SK-N-SH treated with all-trans-retinoic acid at 6 μM for 48 hours (cell line): Measurements from ENCODE around the gene FXR2.
"Not testable (repeated sequence)": the region's sequence is repeated elsewhere in the genome, so short reads cannot be mapped to it uniquely, and the experiment has no call there.

ENCODE experiments used
- ATAC-seq: fragments of 200-7000 bp; cut with Tn5 transposase; 3 replicates; pipeline ENCODE4 v1.9.1; 2020; ENCODE audit warnings: mild to moderate bottlenecking, moderate library complexity
- BACH2 ChIP-seq: fragments of 250-450 bp; sonication (Bioruptor Pico); IDR thresholded peaks from 2 replicates; pipeline ENCODE4 v1.9.0; 2021; ENCODE audit warnings: mild to moderate bottlenecking, borderline replicate concordance
- CREB5 ChIP-seq: fragments of 250-450 bp; sonication (Bioruptor Pico); IDR thresholded peaks from 2 replicates; pipeline ENCODE4 v1.5.1; 2020; ENCODE audit warnings: low read depth, mild to moderate bottlenecking, moderate library complexity
- CSDC2 ChIP-seq: fragments of 250-450 bp; sonication (Bioruptor Pico); IDR thresholded peaks from 2 replicates; pipeline ENCODE4 v1.5.0; 2020; ENCODE audit warnings: mild to moderate bottlenecking, moderate library complexity
- CSRNP3 ChIP-seq: fragments of 250-450 bp; sonication (Bioruptor Pico); IDR thresholded peaks from 2 replicates; pipeline ENCODE4 v1.5.1; 2021; ENCODE audit warnings: mild to moderate bottlenecking, moderate library complexity
- ESRRG ChIP-seq: fragments of 250-450 bp; sonication (Bioruptor Pico); IDR thresholded peaks from 2 replicates; pipeline ENCODE4 v1.6.1; 2021; ENCODE audit warnings: mild to moderate bottlenecking
- GLIS3 ChIP-seq: fragments of 250-450 bp; sonication (Bioruptor Pico); IDR thresholded peaks from 2 replicates; pipeline ENCODE4 v1.5.0; 2020; ENCODE audit warnings: mild to moderate bottlenecking, moderate library complexity
- ISL1 ChIP-seq: fragments of 250-450 bp; sonication (Bioruptor Pico); IDR thresholded peaks from 2 replicates; pipeline ENCODE4 v2.1.2; 2022; ENCODE audit warnings: mild to moderate bottlenecking, moderate library complexity
- OSR1 ChIP-seq: fragments of 250-450 bp; sonication (Bioruptor Pico); IDR thresholded peaks from 2 replicates; pipeline ENCODE4 v1.8.0; 2022; ENCODE audit warnings: moderate library complexity, mild to moderate bottlenecking, inconsistent platforms
- POU6F1 ChIP-seq: fragments of 250-450 bp; sonication (Bioruptor Pico); IDR thresholded peaks from 2 replicates; pipeline ENCODE4 v1.8.0; 2021; ENCODE audit warnings: low read depth, mild to moderate bottlenecking, moderate library complexity, borderline replicate concordance
- PPARA ChIP-seq: fragments of 250-450 bp; sonication (Bioruptor Pico); IDR thresholded peaks from 2 replicates; pipeline ENCODE4 v1.5.0; 2020; ENCODE audit warnings: mild to moderate bottlenecking, borderline replicate concordance
- RARB ChIP-seq: fragments of 250-450 bp; sonication (Bioruptor Pico); IDR thresholded peaks from 2 replicates; pipeline ENCODE4 v1.8.0; 2021; ENCODE audit warnings: mild to moderate bottlenecking, moderate library complexity
- SNAI2 ChIP-seq: fragments of 250-450 bp; sonication (Bioruptor Pico); IDR thresholded peaks from 2 replicates; pipeline ENCODE4 v1.5.0; 2020; ENCODE audit warnings: mild to moderate bottlenecking, moderate library complexity
- TCF4 ChIP-seq: fragments of 250-450 bp; sonication (Bioruptor Pico); IDR thresholded peaks from 2 replicates; pipeline ENCODE4 v1.8.0; 2021; ENCODE audit warnings: mild to moderate bottlenecking, moderate library complexity, borderline replicate concordance
- TOX ChIP-seq: fragments of 250-450 bp; sonication (Bioruptor Pico); IDR thresholded peaks from 2 replicates; pipeline ENCODE4 v1.8.0; 2021; ENCODE audit warnings: mild to moderate bottlenecking, moderate library complexity, borderline replicate concordance
- ZFP3 ChIP-seq: fragments of 250-450 bp; sonication (Bioruptor Pico); IDR thresholded peaks from 2 replicates; pipeline ENCODE4 v1.5.0; 2020; ENCODE audit warnings: mild to moderate bottlenecking, moderate library complexity
- ZFP30 ChIP-seq: fragments of 450-650 bp; formaldehyde crosslinking; IDR thresholded peaks from 2 replicates; pipeline ENCODE4 v1.5.0; 2022; ENCODE audit warnings: mild to moderate bottlenecking, moderate library complexity
- ZNF565 ChIP-seq: fragments of 450-650 bp; formaldehyde crosslinking; conservative IDR thresholded peaks from 2 replicates; pipeline ENCODE4 v1.5.0; 2020; ENCODE audit warnings: low read depth, mild to moderate bottlenecking, moderate library complexity
- ZNF70 ChIP-seq: fragments of 450-650 bp; formaldehyde crosslinking; IDR thresholded peaks from 2 replicates; pipeline ENCODE4 v1.5.0; 2020; ENCODE audit warnings: mild to moderate bottlenecking, moderate library complexity
- ZNF8 ChIP-seq: fragments of 450-650 bp; formaldehyde crosslinking; IDR thresholded peaks from 2 replicates; pipeline ENCODE4 v1.5.0; 2020; ENCODE audit warnings: mild to moderate bottlenecking, moderate library complexity
- TF ChIP-seq, protein P1 (sequence below): fragments of 250-450 bp; sonication (Bioruptor Pico); IDR thresholded peaks from 2 replicates; pipeline ENCODE4 v1.5.0; 2020; ENCODE audit warnings: mild to moderate bottlenecking, moderate library complexity
- TF ChIP-seq, protein P2 (sequence below): fragments of 250-450 bp; sonication (Bioruptor Pico); IDR thresholded peaks from 2 replicates; pipeline ENCODE4 v1.8.0; 2020; ENCODE audit warnings: mild to moderate bottlenecking, moderate library complexity, borderline replicate concordance

FXR2 gene

DNA sequence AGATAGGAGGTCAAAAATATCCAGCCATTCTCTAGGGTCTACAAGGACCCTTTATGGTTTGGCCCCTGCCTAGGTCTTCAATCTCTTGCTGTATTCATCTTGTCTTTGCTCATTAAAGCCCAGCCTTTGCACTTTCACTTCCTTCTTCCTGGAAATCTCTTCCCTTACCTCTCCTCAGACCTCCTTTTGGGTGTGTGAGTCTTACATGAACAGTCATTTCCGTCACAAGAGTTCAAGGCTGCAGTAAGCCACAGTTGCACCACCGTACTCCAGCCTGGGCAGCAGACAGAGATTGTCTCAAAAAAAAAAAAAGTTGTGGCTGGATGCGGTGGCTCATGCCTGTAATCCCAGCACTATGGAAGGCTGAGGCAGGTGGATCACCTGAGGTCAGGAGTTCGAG lies 30.1 kb upstream of the FXR2 start:
- TF ChIP-seq ISL1 (CRISPR knock-in tag) (no peak), SNAI2 (no peak), ZFP3 (CRISPR knock-in tag) (no peak), ZNF8 (no peak), CREB5 (CRISPR knock-in tag) (no peak), TOX (CRISPR knock-in tag) (no peak), GLIS3 (no peak), BACH2 (CRISPR knock-in tag) (no peak), TCF4 (CRISPR knock-in tag) (no peak), RARB (CRISPR knock-in tag) (no peak), PPARA (CRISPR knock-in tag) (no peak), CSRNP3 (CRISPR knock-in tag) (no peak), ESRRG (CRISPR knock-in tag) (no peak), ZFP30 (CRISPR knock-in tag) (no peak), OSR1 (CRISPR knock-in tag) (no peak), ZNF70 (CRISPR knock-in tag) (no peak), POU6F1 (CRISPR knock-in tag) (no peak)
- TF ChIP-seq, protein P1, sequence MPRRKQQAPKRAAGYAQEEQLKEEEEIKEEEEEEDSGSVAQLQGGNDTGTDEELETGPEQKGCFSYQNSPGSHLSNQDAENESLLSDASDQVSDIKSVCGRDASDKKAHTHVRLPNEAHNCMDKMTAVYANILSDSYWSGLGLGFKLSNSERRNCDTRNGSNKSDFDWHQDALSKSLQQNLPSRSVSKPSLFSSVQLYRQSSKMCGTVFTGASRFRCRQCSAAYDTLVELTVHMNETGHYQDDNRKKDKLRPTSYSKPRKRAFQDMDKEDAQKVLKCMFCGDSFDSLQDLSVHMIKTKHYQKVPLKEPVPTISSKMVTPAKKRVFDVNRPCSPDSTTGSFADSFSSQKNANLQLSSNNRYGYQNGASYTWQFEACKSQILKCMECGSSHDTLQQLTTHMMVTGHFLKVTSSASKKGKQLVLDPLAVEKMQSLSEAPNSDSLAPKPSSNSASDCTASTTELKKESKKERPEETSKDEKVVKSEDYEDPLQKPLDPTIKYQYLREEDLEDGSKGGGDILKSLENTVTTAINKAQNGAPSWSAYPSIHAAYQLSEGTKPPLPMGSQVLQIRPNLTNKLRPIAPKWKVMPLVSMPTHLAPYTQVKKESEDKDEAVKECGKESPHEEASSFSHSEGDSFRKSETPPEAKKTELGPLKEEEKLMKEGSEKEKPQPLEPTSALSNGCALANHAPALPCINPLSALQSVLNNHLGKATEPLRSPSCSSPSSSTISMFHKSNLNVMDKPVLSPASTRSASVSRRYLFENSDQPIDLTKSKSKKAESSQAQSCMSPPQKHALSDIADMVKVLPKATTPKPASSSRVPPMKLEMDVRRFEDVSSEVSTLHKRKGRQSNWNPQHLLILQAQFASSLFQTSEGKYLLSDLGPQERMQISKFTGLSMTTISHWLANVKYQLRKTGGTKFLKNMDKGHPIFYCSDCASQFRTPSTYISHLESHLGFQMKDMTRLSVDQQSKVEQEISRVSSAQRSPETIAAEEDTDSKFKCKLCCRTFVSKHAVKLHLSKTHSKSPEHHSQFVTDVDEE (CRISPR knock-in tag): no peak
- TF ChIP-seq, protein P2, sequence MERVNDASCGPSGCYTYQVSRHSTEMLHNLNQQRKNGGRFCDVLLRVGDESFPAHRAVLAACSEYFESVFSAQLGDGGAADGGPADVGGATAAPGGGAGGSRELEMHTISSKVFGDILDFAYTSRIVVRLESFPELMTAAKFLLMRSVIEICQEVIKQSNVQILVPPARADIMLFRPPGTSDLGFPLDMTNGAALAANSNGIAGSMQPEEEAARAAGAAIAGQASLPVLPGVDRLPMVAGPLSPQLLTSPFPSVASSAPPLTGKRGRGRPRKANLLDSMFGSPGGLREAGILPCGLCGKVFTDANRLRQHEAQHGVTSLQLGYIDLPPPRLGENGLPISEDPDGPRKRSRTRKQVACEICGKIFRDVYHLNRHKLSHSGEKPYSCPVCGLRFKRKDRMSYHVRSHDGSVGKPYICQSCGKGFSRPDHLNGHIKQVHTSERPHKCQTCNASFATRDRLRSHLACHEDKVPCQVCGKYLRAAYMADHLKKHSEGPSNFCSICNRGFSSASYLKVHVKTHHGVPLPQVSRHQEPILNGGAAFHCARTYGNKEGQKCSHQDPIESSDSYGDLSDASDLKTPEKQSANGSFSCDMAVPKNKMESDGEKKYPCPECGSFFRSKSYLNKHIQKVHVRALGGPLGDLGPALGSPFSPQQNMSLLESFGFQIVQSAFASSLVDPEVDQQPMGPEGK (CRISPR knock-in tag): no peak

DNA sequence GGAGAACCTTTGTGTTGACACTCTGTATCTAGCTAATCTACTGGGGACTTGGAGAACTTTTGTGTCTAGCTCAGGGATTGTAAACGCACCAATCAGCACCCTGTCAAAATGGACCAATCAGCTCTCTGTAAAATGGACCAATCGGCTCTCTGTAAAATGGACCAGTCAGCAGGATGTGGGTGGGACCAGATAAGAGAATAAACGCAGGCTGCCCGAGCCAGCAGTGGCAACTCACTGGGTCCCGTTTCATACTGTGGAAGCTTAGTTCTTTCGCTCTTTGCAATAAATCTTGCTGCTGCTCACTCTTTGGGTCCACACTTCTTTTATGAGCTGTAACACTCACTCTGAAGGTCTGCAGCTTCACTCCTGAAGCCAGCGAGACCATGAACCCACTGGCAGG lies 26.9 kb upstream of the FXR2 start:
- ATAC-seq: not testable (repeated sequence)

More for the DNA sequence above, 30.1 kb upstream of the FXR2 start:
- no peak for ATAC-seq

GRCh38 chr17:7640783-7641182 lies 26.1 kb upstream of the FXR2 start:
- ATAC-seq: no peak
- no peak for TF ChIP-seq PPARA (CRISPR knock-in tag)
- TF ChIP-seq, protein P2 (CRISPR knock-in tag): no peak
- no peak for TF ChIP-seq BACH2 (CRISPR knock-in tag)
- no peak for TF ChIP-seq CSRNP3 (CRISPR knock-in tag)
- TF ChIP-seq POU6F1 (CRISPR knock-in tag): no peak
- no peak for TF ChIP-seq ZNF70 (CRISPR knock-in tag)
- TF ChIP-seq CSDC2 (CRISPR knock-in tag): no peak
- TF ChIP-seq ESRRG (CRISPR knock-in tag): no peak
- no peak for TF ChIP-seq RARB (CRISPR knock-in tag)
- TF ChIP-seq SNAI2: no peak
- no peak for TF ChIP-seq ZNF8
- no peak for TF ChIP-seq ZNF565
- TF ChIP-seq ISL1 (CRISPR knock-in tag): no peak
- TF ChIP-seq TCF4 (CRISPR knock-in tag): no peak
- TF ChIP-seq GLIS3: no peak
